Measurements from ENCODE around the gene ARHGEF16.

The ARHGEF16 gene

DNA sequence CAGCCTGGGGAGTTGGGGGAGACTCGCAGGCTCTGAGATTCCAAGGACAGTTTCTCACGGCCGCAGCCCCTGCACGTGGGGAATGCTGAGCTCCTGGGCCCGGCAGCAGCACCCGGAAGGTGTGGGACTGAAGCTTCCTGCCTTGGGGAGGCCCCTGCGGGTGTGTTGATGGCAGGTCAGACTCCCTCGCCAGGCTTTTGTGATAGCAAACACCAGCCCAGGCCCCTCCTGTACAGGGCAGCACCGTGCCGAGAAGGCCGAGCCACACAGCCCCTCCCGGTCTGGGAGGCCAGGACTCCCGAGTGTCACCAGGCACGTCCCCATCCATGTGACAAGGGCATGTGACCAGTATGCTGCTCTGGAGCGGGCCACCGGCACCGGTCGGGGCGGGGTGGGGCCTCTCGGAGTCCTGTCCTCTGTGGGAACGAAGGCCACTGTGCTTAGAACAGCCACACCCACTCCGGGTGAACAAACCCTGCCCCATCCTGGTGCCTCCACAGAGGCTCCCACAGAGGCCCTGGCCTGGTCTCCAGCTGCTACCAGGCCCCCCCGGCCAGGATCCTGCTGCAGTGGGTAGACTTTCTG is 31.1 kb upstream of the ARHGEF16 start:
- DNase-seq: no peak

DNA sequence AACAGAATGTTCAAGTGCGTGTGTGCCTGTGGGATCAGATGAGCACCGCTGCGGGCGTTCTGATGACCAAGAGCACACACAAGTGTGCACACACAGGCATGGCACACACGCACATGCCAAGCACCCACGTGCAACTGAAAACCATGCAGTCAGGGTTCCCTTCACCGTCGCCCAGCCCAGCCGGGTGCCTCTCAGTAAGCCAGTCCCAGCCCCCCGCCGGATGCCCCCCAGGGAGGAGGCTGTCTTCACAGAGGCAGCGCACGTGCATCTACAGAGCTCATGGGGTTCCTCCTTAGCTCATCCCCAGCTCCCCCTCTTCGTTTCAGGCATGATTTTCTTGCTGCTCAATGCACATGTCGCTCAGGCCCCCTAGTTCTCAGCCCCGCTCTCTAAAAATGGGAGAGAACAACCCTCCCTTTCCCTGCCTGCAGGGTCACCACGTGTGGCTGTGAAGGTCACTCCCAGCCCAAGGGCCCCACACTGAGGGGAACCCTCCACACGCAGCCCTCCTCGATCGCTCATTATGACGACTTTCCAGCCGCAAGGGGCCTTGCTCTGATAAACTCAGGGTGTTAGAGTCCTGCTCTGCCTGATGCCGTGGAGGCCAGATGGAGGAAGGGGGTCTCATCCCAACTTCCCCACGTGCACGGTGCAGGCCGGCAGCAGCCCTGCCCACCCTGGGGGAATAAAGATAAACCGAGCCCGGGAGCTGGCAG is 30.4 kb upstream of the ARHGEF16 start:
- no peak for DNase-seq

- DNase-seq: no peak
Measured at GRCh38 chr1:3425486-3426215, 28.8 kb upstream of the ARHGEF16 start.

DNA sequence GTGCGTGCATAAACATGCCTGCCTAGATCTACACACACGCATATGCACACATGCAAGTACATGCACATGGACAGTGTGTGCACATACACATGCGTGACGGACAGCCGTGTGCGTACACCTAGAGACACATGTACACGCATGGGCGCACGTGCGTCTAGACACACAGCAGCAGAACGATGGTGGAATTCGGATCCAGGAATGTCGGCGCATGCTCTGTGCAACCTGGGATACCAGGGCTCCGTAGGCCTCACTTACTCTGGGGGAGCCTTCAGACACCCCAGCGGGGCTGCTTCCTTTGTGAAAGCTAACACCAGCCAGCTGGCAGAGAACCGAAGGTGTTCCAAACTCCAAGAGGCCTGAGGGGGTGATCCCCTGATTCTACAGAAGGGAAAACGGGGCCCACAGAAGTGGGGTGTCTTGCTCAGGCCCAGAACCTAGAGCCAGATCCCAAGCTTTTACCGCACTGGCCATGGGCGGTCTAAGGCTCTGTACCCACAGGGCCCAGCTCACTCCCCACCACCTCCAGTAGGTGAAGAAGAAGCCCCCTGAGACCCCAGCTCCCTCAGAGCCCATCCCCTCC is 27.4 kb upstream of the ARHGEF16 start:
- DNase-seq: no peak

GRCh38 chr1:3427711-3428704 is 26.5 kb upstream of the ARHGEF16 start:
- no peak for DNase-seq

- DNase-seq: no peak
Measured at GRCh38 chr1:3428899-3429298, 25.6 kb upstream of the ARHGEF16 start.

GRCh38 chr1:3429320-3429719 is 25.1 kb upstream of the ARHGEF16 start:
- DNase-seq: no peak

- no peak for DNase-seq
Measured at GRCh38 chr1:3429766-3430165, 24.7 kb upstream of the ARHGEF16 start.

DNA sequence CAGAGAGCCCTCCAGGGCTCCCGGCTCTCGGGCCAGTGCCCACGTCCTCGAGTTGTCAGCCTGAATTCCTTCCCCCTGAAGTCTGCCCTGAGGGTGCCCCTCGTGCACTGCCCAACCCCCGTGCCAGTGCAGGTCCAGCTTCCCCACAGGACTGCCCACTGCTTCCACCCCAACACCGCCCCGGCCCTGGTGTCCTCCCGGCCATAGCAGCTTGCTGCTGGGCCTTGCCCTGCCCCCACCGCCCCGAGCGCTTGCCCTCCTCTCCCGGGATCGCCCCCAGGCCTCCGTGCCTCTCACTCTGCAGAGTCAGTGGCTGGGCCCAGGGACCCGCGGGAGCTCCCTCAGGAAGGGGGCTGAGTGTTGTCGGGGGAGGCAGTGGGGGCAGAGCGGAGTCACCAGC is 24.1 kb upstream of the ARHGEF16 start:
- no peak for DNase-seq

DNA sequence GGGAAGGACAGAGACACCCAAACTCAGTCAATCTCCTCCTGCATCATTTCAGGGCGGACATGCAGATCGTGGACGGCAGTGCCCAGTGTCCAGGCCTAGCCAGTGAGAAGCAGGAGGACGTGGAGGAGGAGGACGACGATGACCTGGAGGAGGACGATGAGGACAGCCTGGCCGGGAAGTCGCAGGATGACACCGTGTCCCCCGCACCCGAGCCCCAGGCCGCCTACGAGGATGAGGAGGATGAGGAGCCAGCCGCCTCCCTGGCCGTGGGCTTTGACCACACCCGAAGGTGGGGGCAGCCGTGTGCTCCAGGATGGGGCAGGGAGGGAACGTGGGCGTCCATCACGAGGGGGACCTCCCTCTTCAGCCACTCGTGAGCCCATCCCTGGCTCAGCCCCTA is 23.6 kb upstream of the ARHGEF16 start:
- DNase-seq: no peak

DNA sequence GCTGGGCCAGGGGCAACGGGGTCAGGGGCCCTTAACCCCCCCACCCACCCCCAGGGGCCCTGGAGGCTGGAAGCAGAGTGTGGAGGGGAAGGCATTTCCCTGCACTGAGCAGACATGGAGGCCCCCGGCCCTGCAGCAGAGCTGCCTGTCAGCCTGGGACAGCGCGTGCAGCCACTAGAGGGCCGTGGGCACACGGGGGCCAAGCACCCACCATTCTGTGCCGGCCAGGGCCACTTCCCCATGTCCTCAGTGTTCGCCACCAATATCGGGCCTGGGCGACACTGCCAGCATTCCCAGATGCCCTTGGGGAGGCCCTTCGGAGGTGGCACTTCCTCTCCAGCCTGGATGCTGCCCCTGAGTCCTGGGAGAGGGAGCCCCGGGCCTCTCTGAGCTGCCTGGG is 23.2 kb upstream of the ARHGEF16 start:
- no peak for DNase-seq

- DNase-seq: no peak
Measured at GRCh38 chr1:3431686-3432085, 22.8 kb upstream of the ARHGEF16 start.

GRCh38 chr1:3432306-3432705 is 22.2 kb upstream of the ARHGEF16 start:
- DNase-seq: no peak

GRCh38 chr1:3433076-3433475 is 21.4 kb upstream of the ARHGEF16 start:
- no peak for DNase-seq

DNA sequence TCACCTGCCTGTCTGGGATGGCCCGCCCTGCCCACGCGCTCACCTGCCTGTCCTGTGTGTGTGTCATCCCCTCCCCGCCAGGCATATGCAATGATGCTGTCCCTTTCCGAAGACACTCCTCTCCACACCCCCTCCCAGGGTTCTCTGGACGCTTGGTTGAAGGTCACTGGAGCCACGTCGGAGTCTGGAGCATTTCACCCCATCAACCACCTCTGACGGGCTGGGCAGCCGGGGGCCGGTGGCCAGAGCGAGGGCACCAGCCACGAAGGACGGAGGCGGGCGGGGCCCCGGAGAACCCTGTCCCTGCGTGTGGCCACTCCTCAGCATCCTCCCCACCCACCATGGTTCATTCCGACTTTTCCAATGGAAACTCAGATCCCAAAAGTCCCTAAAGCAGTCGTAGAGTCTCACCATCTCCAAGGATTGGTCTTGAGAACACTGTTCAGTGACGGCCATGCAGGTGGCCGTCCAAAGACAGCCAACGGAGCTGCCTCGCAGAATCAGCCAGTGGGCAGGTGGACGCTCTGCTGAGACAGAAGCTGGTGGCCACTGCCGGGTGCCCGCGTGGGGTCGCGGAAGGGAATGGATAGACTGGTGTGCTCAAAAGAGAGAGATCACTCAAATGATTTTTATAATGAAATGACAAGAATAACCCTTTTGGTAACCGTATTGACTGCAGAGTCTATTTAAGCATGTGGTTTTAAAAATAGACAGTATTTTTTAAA is 20.7 kb upstream of the ARHGEF16 start:
- no peak for DNase-seq

- DNase-seq: no peak
Measured at GRCh38 chr1:3434406-3435110, 19.9 kb upstream of the ARHGEF16 start.

DNA sequence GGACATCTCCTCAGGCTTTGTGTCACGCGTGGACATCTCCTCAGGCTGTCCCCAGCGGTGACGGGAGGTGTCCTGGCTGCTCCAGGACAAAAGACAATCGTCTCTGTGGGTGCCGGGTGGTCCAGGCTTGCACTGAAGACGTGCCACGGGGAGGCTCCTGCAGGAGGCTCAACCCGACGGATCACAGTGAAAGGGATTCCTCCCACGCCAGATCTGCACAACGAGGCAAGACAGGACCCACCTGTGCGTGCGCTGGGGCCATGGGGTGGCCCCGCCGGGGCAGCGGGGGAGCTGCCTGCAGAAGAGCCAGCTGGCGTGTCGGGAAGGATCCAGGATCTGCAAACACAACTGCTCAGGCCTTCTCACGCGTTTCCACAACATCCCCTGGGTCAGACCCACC is 18.8 kb upstream of the ARHGEF16 start:
- no peak for DNase-seq

DNA sequence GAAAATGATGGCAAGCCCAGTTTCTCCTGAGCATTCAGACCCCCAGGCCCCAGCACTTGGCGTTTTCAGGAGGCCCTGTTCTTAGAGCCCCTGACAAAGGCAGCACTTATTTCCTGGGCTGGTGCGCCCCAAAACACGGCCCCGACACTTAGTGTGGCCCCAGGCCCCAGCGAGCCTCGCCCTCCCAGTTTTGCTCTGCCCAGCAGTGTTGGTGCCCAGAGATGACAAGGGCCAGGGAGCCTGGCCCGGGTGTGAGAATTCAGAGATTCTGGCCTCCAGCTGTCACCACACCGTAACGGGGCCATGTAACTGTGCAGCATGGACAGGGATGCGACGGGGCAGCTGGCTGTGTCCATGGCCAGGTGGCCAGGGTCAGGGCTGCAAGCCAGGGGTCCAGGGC is 18.0 kb upstream of the ARHGEF16 start:
- DNase-seq: no peak

DNA sequence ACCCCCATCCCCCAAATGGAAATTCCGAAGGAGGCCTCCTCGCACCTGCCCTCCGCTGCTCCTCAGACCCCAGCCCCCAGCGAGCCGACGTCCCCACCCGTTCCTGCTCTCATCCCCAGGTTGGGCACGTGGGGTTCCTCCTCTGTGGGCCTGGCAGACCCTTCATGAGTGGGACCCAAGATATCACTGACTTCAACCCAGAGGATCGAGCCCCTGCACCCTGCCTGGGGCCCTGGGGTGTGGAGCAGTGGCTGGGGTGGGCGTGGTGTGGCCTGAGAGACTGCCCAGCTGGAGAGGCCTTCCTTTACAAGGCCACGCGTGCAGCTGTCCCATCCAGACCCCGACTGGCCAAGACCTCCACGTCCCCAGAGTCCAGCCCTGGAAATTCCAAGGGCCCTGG is 17.6 kb upstream of the ARHGEF16 start:
- no peak for DNase-seq

DNA sequence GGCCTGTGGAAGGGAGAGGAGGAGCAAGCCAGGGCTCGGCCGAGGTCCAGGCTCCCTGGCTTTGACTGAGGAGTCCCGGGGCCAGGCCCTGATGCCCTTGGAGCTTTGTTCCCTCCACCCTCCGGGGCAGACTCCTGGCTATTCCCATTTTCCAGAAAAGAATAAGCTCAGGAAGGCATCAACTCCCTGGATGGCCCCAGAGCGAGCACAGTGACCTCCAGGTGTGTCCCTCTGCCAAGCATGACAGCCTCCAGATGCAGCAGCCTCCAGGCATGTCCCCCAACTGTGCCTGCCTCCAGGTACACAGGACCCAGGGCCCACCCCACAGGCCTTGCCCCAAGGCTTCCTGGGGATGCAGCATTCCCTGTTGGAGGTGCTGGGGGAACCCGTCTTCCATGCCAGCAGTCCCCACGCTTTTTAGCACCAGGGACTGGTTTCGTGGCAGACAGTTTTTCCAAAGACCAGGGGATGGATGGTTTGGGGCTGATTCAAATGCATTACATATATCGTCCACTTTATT is 15.7 kb upstream of the ARHGEF16 start:
- no peak for DNase-seq

Measured in right hindlimb (tissue), 1 donor.